Vagina (tissue), 2 donors: ENCODE results near the gene RHNO1.

Experiments used
- CTCF ChIP-seq, 3 experiments: fragments of 450-650 bp in 2 of 3; fragments of 200-600 bp in 1 of 3; sonication (generic) in 1 of 3; IDR thresholded peaks; one replicate each; pipeline ENCODE4 v1.5.1; 2017 to 2019; ENCODE audit warnings: antibody characterized with exemption in 3 of 3, mild to moderate bottlenecking in 2 of 3, moderate library complexity in 2 of 3
- POLR2A ChIP-seq, 2 donors: fragments of 450-650 bp; IDR thresholded peaks; one replicate each; pipeline ENCODE4 v1.6.1; 2017; ENCODE audit warnings: antibody characterized with exemption in 2 of 2, mild to moderate bottlenecking in 2 of 2, moderate library complexity in 2 of 2
- POLR2AphosphoS5 ChIP-seq, 2 donors: sonication (generic); formaldehyde crosslinking; IDR thresholded peaks; one replicate each; pipeline ENCODE4 v1.9.0; 2017; ENCODE audit warnings: antibody characterized with exemption in 2 of 2, mild to moderate bottlenecking in 2 of 2, low read depth in 1 of 2; ENCODE audit not compliant: insufficient read depth in 1 of 2

DNA sequence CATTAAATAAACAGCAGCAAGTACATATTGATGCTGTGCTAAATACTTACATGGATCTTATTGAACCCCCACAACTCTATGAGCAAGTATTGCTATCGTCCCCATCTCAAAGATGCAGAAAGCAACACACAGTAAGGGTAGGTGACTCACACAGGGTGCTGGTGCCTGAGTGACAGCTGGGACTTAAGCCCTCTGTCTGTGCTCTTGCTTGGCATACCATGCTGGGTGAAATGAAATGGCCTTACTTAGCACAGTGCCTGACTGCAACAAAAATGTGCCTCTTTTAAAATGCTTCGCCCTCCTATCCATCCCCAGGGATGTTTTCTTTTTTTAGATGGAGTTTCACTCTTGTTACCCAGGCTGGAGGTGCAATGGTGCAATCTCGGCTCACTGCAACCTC lies 21.0 kb upstream of the RHNO1 start:
- no peak for TF ChIP-seq POLR2AphosphoS5 (IDR thresholded peaks at IDR 0.05; ENCODE audit: insufficient read depth in 1 of 2, low read depth in 1 of 2)
- TF ChIP-seq CTCF (IDR thresholded peaks at IDR 0.05) = no peak
- no peak for TF ChIP-seq POLR2A (IDR thresholded peaks at IDR 0.05)
